ENCODE measurements around the gene KNDC1.

KNDC1 gene

GRCh38 chr10:133206356-133207040 is 46.5 kb downstream of the KNDC1 start:
- DNase-seq (ENCODE audit: low read depth) = no peak

GRCh38 chr10:133207041-133207600 is 47.1 kb downstream of the KNDC1 start:
- DNase-seq (ENCODE audit: low read depth) = no peak

- no peak for DNase-seq (ENCODE audit: low read depth)
Observed at GRCh38 chr10:133207627-133208026, 47.6 kb downstream of the KNDC1 start.

GRCh38 chr10:133208466-133208865 is 48.4 kb downstream of the KNDC1 start:
- no peak for DNase-seq (ENCODE audit: low read depth)

- no peak for DNase-seq (ENCODE audit: low read depth)
Observed at GRCh38 chr10:133209117-133209516, 49.1 kb downstream of the KNDC1 start.

GRCh38 chr10:133209641-133210040 is 49.6 kb downstream of the KNDC1 start:
- no peak for DNase-seq (ENCODE audit: low read depth)

- DNase-seq (ENCODE audit: low read depth) = no peak
Observed at GRCh38 chr10:133210398-133211140, 50.5 kb downstream of the KNDC1 start.

- DNase-seq (ENCODE audit: low read depth) = no peak
Observed at GRCh38 chr10:133211141-133211830, 51.3 kb downstream of the KNDC1 start.

GRCh38 chr10:133211959-133212852 is 52.2 kb downstream of the KNDC1 start:
- DNase-seq (ENCODE audit: low read depth) = no peak

GRCh38 chr10:133212853-133213494 is 53.0 kb downstream of the KNDC1 start:
- no peak for DNase-seq (ENCODE audit: low read depth)

GRCh38 chr10:133213641-133214467 is 53.8 kb downstream of the KNDC1 start:
- no peak for DNase-seq (ENCODE audit: low read depth)

GRCh38 chr10:133214468-133215410 is 54.7 kb downstream of the KNDC1 start:
- no peak for DNase-seq (ENCODE audit: low read depth)

- DNase-seq (ENCODE audit: low read depth) = no peak
Observed at GRCh38 chr10:133215586-133215985, 55.6 kb downstream of the KNDC1 start.

- DNase-seq (ENCODE audit: low read depth) = no peak
Observed at GRCh38 chr10:133216776-133217175, 56.8 kb downstream of the KNDC1 start.

GRCh38 chr10:133217800-133218589 is 58.0 kb downstream of the KNDC1 start:
- no peak for DNase-seq (ENCODE audit: low read depth)

- no peak for DNase-seq (ENCODE audit: low read depth)
Observed at GRCh38 chr10:133218891-133219290, 58.9 kb downstream of the KNDC1 start.

GRCh38 chr10:133219782-133220181 is 59.8 kb downstream of the KNDC1 start:
- no peak for DNase-seq (ENCODE audit: low read depth)

GRCh38 chr10:133221331-133221730 is 61.3 kb downstream of the KNDC1 start:
- DNase-seq (ENCODE audit: low read depth) = no peak
